ENCODE results near the gene TSKS. TPM values are rescaled to one million over a fixed set of nuclear protein-coding genes. Genes with fewer than 3 reads are reported as not detected.

Gene TSKS
- total RNA-seq, 1 donor from 2014 or later, result 1.2 TPM

- DNase-seq (ENCODE audit: extremely low spot score in 2 of 2), result no peak
Measured at GRCh38 chr19:49786376-49786820, 23.3 kb upstream of the TSKS start.

GRCh38 chr19:49782515-49782914 is 19.4 kb upstream of the TSKS start:
- Histone ChIP-seq H3K4me3 (no peak overlapping the region), H3K9me3 (no peaks in the 10 kb centered on the region), H3K27me3 (no peaks in the 10 kb centered on the region), H3K4me1 (peaks cover 22% of the 10 kb centered on the region), H3K36me3 (peaks cover 0 to 24% of the 10 kb centered on the region in 2 donors), H3K27ac (no peak overlapping the region)
- TF ChIP-seq POLR2AphosphoS5 (IDR thresholded peaks at IDR 0.05; ENCODE audit: insufficient read depth in 1 of 2, low read depth in 1 of 2) (no peak), CTCF (IDR thresholded peaks at IDR 0.05) (no peak), POLR2A (IDR thresholded peaks at IDR 0.05) (no peak)
- no peak for DNase-seq (ENCODE audit: extremely low spot score in 2 of 2)
- intact Hi-C loops (cut with DNase I), result no loop called here

More at GRCh38 chr19:49786376-49786820, 23.3 kb upstream of the TSKS start:
- TF ChIP-seq POLR2AphosphoS5 (IDR thresholded peaks at IDR 0.05; ENCODE audit: insufficient read depth in 1 of 2, low read depth in 1 of 2) (peak; percentile 51 to 69), POLR2A (IDR thresholded peaks at IDR 0.05) (no peak)
- no peaks in the 10 kb centered on the region for H3K27me3 ChIP-seq
- peaks cover 0 to 33% of the 10 kb centered on the region in 2 donors for H3K36me3 ChIP-seq
- H3K4me3 ChIP-seq, result no peak overlapping the region
- intact Hi-C loops (cut with DNase I), result no loop called here
- peak overlapping the region; percentile 89 for H3K27ac ChIP-seq
- H3K9me3 ChIP-seq, result no peaks in the 10 kb centered on the region
- peaks cover 28% of the 10 kb centered on the region for H3K4me1 ChIP-seq

- no peaks in the 10 kb centered on the region for H3K27me3 ChIP-seq
Measured at GRCh38 chr19:49781394-49781793, 18.3 kb upstream of the TSKS start.

GRCh38 chr19:49780861-49781260 is 17.8 kb upstream of the TSKS start:
- no peak overlapping the region for H3K4me3 ChIP-seq
- intact Hi-C loops (cut with DNase I), result no loop called here
- no peak for TF ChIP-seq POLR2A (IDR thresholded peaks at IDR 0.05)
- TF ChIP-seq CTCF (IDR thresholded peaks at IDR 0.05), result no peak
- TF ChIP-seq POLR2AphosphoS5 (IDR thresholded peaks at IDR 0.05; ENCODE audit: insufficient read depth in 1 of 2, low read depth in 1 of 2), result no peak
- H3K27me3 ChIP-seq, result no peaks in the 10 kb centered on the region
- H3K27ac ChIP-seq, result no peak overlapping the region
- H3K36me3 ChIP-seq, result peaks cover 0 to 22% of the 10 kb centered on the region in 2 donors
- no peak for DNase-seq (ENCODE audit: extremely low spot score in 2 of 2)
- no peaks in the 10 kb centered on the region for H3K9me3 ChIP-seq
- peaks cover 9% of the 10 kb centered on the region for H3K4me1 ChIP-seq

More at GRCh38 chr19:49781394-49781793, 18.3 kb upstream of the TSKS start:
- no peak for DNase-seq (ENCODE audit: extremely low spot score in 2 of 2)
- Histone ChIP-seq H3K4me3 (no peak overlapping the region), H3K9me3 (no peaks in the 10 kb centered on the region), H3K36me3 (peaks cover 0 to 22% of the 10 kb centered on the region in 2 donors), H3K27ac (no peak overlapping the region), H3K4me1 (peaks cover 15% of the 10 kb centered on the region)
- TF ChIP-seq POLR2AphosphoS5 (IDR thresholded peaks at IDR 0.05; ENCODE audit: insufficient read depth in 1 of 2, low read depth in 1 of 2) (no peak), CTCF (IDR thresholded peaks at IDR 0.05) (no peak), POLR2A (IDR thresholded peaks at IDR 0.05) (no peak)
- intact Hi-C loops (cut with DNase I), result no loop called here

GRCh38 chr19:49779731-49780555 is 16.8 kb upstream of the TSKS start:
- peaks cover 6% of the 10 kb centered on the region for H3K4me1 ChIP-seq
- DNase-seq (ENCODE audit: extremely low spot score in 2 of 2), result no peak
- intact Hi-C loops (cut with DNase I), result loop anchor here (10.0 kb wide), 1 partner anchor 65 kb away; no protein-coding TSS in a partner anchor
- no peaks in the 10 kb centered on the region for H3K27me3 ChIP-seq
- no peak overlapping the region for H3K4me3 ChIP-seq
- H3K9me3 ChIP-seq, result no peaks in the 10 kb centered on the region
- H3K27ac ChIP-seq, result no peak overlapping the region
- H3K36me3 ChIP-seq, result peaks cover 0 to 20% of the 10 kb centered on the region in 2 donors
- TF ChIP-seq POLR2A (IDR thresholded peaks at IDR 0.05) (no peak), CTCF (IDR thresholded peaks at IDR 0.05) (no peak)

All from vagina (tissue), 2 donors.